Measurements from ENCODE around the gene SLC36A3. TPM values are rescaled to one million over a fixed set of nuclear protein-coding genes. Genes with fewer than 3 reads are reported as not detected.

The SLC36A3 gene
- total and polyA plus RNA-seq, 3 donors from 2014 or later, result 4.2 to 21.9 (median 8.3) TPM

GRCh38 chr5:151296478-151296830 is 7.1 kb downstream of the SLC36A3 start:
- intact Hi-C loops (cut with DNase I; ENCODE audit: low total_unique reads), result no loop called here
- no peak for DNase-seq
- 68 to 92% methylated on average over 1 of the region's 1 CpG for whole genome bisulfite sequencing, 2 donors
- Histone ChIP-seq H3K36me3 (ENCODE audit: low read depth, missing control alignments) (no peaks in the 10 kb centered on the region), H3K4me1 (no peaks in the 10 kb centered on the region), H3K27me3 (no peaks in the 10 kb centered on the region), H3K27ac (no peak overlapping the region), H3K4me3 (no peak overlapping the region), H3K9me3 (no peaks in the 10 kb centered on the region)
- no peak for TF ChIP-seq POLR2A (IDR thresholded peaks at IDR 0.05)
- no peak for TF ChIP-seq CTCF (IDR thresholded peaks at IDR 0.05)

DNA sequence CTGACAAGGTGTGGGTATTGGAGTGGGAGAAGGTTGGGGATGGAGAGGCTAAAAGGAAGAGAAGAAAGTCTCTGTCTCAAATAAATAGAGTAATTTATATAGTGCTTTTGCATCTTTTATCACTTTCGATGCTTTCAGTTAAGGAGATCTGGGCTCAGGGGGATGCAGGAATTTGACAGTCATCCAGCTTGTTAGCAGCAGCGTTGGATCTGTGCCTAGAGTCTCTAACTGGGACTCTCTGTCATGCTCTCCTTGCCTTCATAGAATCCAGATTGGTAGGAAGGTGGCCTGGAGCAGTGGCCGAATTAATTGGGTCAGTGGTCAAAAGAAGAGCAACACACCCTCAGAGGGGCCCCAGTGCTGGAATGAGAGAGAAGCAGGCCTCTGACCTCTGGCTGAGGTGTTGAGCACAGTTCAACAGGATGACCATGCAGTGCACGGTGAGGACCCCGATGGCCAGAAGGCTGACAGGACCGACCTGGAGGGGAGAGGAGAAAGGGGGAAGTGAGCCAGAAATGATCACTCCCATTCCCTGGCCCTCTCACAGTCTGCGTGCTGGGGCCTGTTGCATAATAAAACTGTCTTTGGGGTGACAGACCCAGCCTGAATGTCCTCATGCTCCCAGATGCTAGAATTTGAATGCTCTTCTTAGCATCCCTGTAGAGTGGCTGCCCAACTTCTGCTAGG is 7.6 kb downstream of the SLC36A3 start:
- Histone ChIP-seq H3K27me3 (no peaks in the 10 kb centered on the region), H3K27ac (no peak overlapping the region), H3K9me3 (no peaks in the 10 kb centered on the region), H3K4me1 (no peaks in the 10 kb centered on the region), H3K36me3 (ENCODE audit: low read depth, missing control alignments) (no peaks in the 10 kb centered on the region), H3K4me3 (no peak overlapping the region)
- WGBS, 2 donors, result 47 to 54% methylated on average over 7 of the region's 7 CpGs
- intact Hi-C loops (cut with DNase I; ENCODE audit: low total_unique reads), result no loop called here
- TF ChIP-seq CTCF (IDR thresholded peaks at IDR 0.05) (no peak), POLR2A (IDR thresholded peaks at IDR 0.05) (no peak)
- no peak for DNase-seq

DNA sequence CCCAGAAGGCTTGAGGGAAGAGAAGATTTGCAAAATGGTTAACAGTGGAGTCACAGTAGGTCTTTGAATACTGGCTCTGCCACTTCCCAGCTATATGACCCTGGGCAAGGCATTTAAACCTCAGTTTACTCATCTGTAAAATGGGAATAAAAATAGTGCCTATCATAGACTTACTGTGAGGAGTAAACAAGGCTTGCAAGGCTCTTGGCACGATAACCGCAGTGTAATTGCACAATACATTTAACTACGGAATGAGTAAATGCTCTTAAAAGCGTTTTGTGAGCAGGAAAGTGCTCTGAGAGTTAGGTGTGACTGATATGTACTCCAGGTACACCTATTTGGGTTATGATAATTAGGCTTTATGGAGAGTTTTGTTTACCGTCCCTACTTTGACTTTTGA is 8.4 kb downstream of the SLC36A3 start:
- no peak for DNase-seq
- Histone ChIP-seq H3K27me3 (no peaks in the 10 kb centered on the region), H3K4me1 (no peaks in the 10 kb centered on the region), H3K27ac (no peak overlapping the region), H3K36me3 (ENCODE audit: low read depth, missing control alignments) (no peaks in the 10 kb centered on the region), H3K4me3 (no peak overlapping the region), H3K9me3 (no peaks in the 10 kb centered on the region)
- intact Hi-C loops (cut with DNase I; ENCODE audit: low total_unique reads), result no loop called here
- TF ChIP-seq CTCF (IDR thresholded peaks at IDR 0.05), result no peak
- no peak for TF ChIP-seq POLR2A (IDR thresholded peaks at IDR 0.05)
- 87 to 93% methylated on average over 5 of the region's 5 CpGs for WGBS, 2 donors

DNA sequence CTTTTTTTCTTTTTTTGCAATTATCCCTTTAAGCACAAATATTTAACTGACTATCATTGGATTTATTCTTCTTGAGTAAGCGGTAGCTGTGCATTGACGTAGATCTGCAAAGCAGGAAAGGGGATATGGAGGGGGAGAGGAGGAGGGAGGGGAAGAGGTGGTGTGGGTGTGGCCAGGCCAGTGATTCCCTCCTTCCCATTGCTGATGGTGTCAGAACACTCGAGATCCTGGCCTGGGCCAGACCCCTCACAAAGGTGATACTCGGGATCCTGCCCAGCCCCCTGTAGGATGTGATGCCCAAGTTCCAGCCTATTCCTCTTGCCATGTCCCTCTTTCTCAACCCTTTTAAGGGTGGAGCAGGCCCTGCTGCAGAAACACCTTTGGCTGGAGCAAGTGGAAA is 9.9 kb downstream of the SLC36A3 start:
- intact Hi-C loops (cut with DNase I; ENCODE audit: low total_unique reads), result no loop called here
- no peaks in the 10 kb centered on the region for H3K4me1 ChIP-seq
- H3K36me3 ChIP-seq (ENCODE audit: low read depth, missing control alignments), result no peaks in the 10 kb centered on the region
- no peak overlapping the region for H3K27ac ChIP-seq
- DNase-seq, result no peak
- no peaks in the 10 kb centered on the region for H3K9me3 ChIP-seq
- H3K4me3 ChIP-seq, result no peak overlapping the region
- H3K27me3 ChIP-seq, result no peaks in the 10 kb centered on the region
- no peak for TF ChIP-seq CTCF (IDR thresholded peaks at IDR 0.05)
- no peak for TF ChIP-seq POLR2A (IDR thresholded peaks at IDR 0.05)
- 63 to 73% methylated on average over 4 of the region's 4 CpGs for WGBS, 2 donors

DNA sequence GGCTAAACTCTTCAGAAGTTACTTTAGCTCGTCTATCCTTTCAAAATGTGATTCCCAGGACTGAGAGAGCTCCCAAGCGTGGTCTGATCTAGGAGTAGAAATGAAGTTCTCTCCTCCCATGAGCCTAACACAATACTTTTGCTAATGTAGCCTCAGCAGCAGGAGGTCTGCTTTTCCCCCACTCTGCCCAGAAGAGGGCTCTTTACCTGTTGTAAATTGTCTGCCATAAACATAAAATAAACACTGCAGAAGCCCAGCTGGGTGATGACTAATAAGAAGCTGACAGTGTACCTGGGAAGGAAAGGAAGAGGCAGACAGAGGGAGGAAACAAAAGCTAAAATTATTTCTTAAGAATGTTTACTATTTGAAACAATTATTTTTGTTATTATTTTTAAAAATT is 15.4 kb downstream of the SLC36A3 start:
- no peaks in the 10 kb centered on the region for H3K36me3 ChIP-seq (ENCODE audit: low read depth, missing control alignments)
- no peak overlapping the region for H3K4me3 ChIP-seq
- no peaks in the 10 kb centered on the region for H3K9me3 ChIP-seq
- 53 to 72% methylated on average over 2 of the region's 2 CpGs for WGBS, 2 donors
- no peaks in the 10 kb centered on the region for H3K27me3 ChIP-seq
- no peaks in the 10 kb centered on the region for H3K4me1 ChIP-seq
- TF ChIP-seq POLR2A (IDR thresholded peaks at IDR 0.05) (no peak), CTCF (IDR thresholded peaks at IDR 0.05) (no peak)
- H3K27ac ChIP-seq, result no peak overlapping the region
- no peak for DNase-seq
- intact Hi-C loops (cut with DNase I; ENCODE audit: low total_unique reads), result no loop called here

Measured in testis (tissue), 3 donors.